HEK293 (cell line): ENCODE data around the gene CKLF.

Source experiments
- BCL11A ChIP-seq: fragments of 450-650 bp; formaldehyde crosslinking; IDR thresholded peaks from 2 replicates; pipeline ENCODE4 v1.5.1; 2016; ENCODE audit warnings: low read depth, missing biosample characterization, missing genetic modification characterization
- KLF1 ChIP-seq: fragments of 450-650 bp; formaldehyde crosslinking; IDR thresholded peaks from 2 replicates; pipeline ENCODE4 v1.5.1; 2016; ENCODE audit warnings: missing biosample characterization, missing genetic modification characterization
- KLF7 ChIP-seq: fragments of 450-650 bp; formaldehyde crosslinking; IDR thresholded peaks from 2 replicates; pipeline ENCODE4 v1.5.1; 2016; ENCODE audit warnings: missing biosample characterization, missing genetic modification characterization, borderline replicate concordance
- MYNN ChIP-seq: fragments of 450-650 bp; formaldehyde crosslinking; IDR thresholded peaks from 2 replicates; pipeline ENCODE4 v1.5.1; 2016; ENCODE audit warnings: missing biosample characterization, missing genetic modification characterization, borderline replicate concordance
- OVOL3 ChIP-seq: fragments of 450-650 bp; formaldehyde crosslinking; IDR thresholded peaks from 2 replicates; pipeline ENCODE4 v1.5.1; 2016; ENCODE audit warnings: missing biosample characterization, missing genetic modification characterization
- PRDM4 ChIP-seq: fragments of 450-650 bp; formaldehyde crosslinking; IDR thresholded peaks from 2 replicates; pipeline ENCODE4 v1.5.1; 2017; ENCODE audit warnings: missing biosample characterization, missing genetic modification characterization
- RBAK ChIP-seq: fragments of 450-650 bp; formaldehyde crosslinking; IDR thresholded peaks from 2 replicates; pipeline ENCODE4 v1.5.1; 2016; ENCODE audit warnings: missing biosample characterization, missing genetic modification characterization
- REPIN1 ChIP-seq: fragments of 450-650 bp; formaldehyde crosslinking; IDR thresholded peaks from 2 replicates; pipeline ENCODE4 v1.5.1; 2017; ENCODE audit warnings: missing biosample characterization, missing genetic modification characterization, low read depth
- SCRT2 ChIP-seq: fragments of 450-650 bp; formaldehyde crosslinking; IDR thresholded peaks from 2 replicates; pipeline ENCODE4 v1.5.1; 2016; ENCODE audit warnings: missing biosample characterization, missing genetic modification characterization
- TRIM28 ChIP-seq: IDR thresholded peaks from 2 replicates; pipeline ENCODE4 v1.6.1; 2011; ENCODE audit warnings: low read length, control low read depth, borderline replicate concordance
- YY2 ChIP-seq: fragments of 450-650 bp; formaldehyde crosslinking; IDR thresholded peaks from 2 replicates; pipeline ENCODE4 v1.5.1; 2016; ENCODE audit warnings: missing biosample characterization, missing genetic modification characterization
- ZBTB1 ChIP-seq: fragments of 450-650 bp; formaldehyde crosslinking; IDR thresholded peaks from 2 replicates; pipeline ENCODE4 v1.5.1; 2016; ENCODE audit warnings: missing biosample characterization, missing genetic modification characterization
- ZBTB7A ChIP-seq: fragments of 450-650 bp; formaldehyde crosslinking; IDR thresholded peaks from 2 replicates; pipeline ENCODE4 v1.5.1; 2016; ENCODE audit warnings: low read depth, missing biosample characterization, missing genetic modification characterization
- ZFP37 ChIP-seq: fragments of 450-650 bp; formaldehyde crosslinking; IDR thresholded peaks from 2 replicates; pipeline ENCODE4 v1.5.1; 2016; ENCODE audit warnings: missing biosample characterization, missing genetic modification characterization
- ZNF114 ChIP-seq: fragments of 450-650 bp; formaldehyde crosslinking; IDR thresholded peaks from 2 replicates; pipeline ENCODE4 v1.5.0; 2017; ENCODE audit warnings: missing biosample characterization, missing genetic modification characterization
- ZNF169 ChIP-seq: fragments of 450-650 bp; formaldehyde crosslinking; IDR thresholded peaks from 2 replicates; pipeline ENCODE4 v1.5.1; 2016; ENCODE audit warnings: missing biosample characterization, missing genetic modification characterization
- ZNF174 ChIP-seq: fragments of 450-650 bp; formaldehyde crosslinking; IDR thresholded peaks from 2 replicates; pipeline ENCODE4 v1.5.0; 2017; ENCODE audit warnings: missing biosample characterization, mild to moderate bottlenecking, missing genetic modification characterization
- ZNF175 ChIP-seq: fragments of 450-650 bp; formaldehyde crosslinking; IDR thresholded peaks from 2 replicates; pipeline ENCODE4 v1.5.1; 2016; ENCODE audit warnings: missing biosample characterization, missing genetic modification characterization
- ZNF19 ChIP-seq: fragments of 450-650 bp; formaldehyde crosslinking; IDR thresholded peaks from 2 replicates; pipeline ENCODE4; 2016; ENCODE audit warnings: missing biosample characterization, missing genetic modification characterization, low read depth
- ZNF2 ChIP-seq: fragments of 450-650 bp; formaldehyde crosslinking; IDR thresholded peaks from 2 replicates; pipeline ENCODE4 v1.5.1; 2016; ENCODE audit warnings: missing biosample characterization, missing genetic modification characterization
- ZNF266 ChIP-seq: fragments of 450-650 bp; formaldehyde crosslinking; IDR thresholded peaks from 2 replicates; pipeline ENCODE4 v1.5.1; 2016; ENCODE audit warnings: missing biosample characterization, missing genetic modification characterization, low read depth
- ZNF335 ChIP-seq: fragments of 450-650 bp; formaldehyde crosslinking; conservative IDR thresholded peaks from 2 replicates; pipeline ENCODE4 v1.5.1; 2016; ENCODE audit warnings: missing biosample characterization, missing genetic modification characterization
- ZNF350 ChIP-seq: fragments of 450-650 bp; formaldehyde crosslinking; IDR thresholded peaks from 2 replicates; pipeline ENCODE4 v1.5.0; 2017; ENCODE audit warnings: missing biosample characterization, mild to moderate bottlenecking, missing genetic modification characterization
- ZNF366 ChIP-seq: fragments of 450-650 bp; formaldehyde crosslinking; conservative IDR thresholded peaks from 2 replicates; pipeline ENCODE4 v1.5.1; 2016; ENCODE audit warnings: missing biosample characterization, missing genetic modification characterization
- ZNF391 ChIP-seq: fragments of 450-650 bp; formaldehyde crosslinking; IDR thresholded peaks from 2 replicates; pipeline ENCODE4 v1.5.1; 2016; ENCODE audit warnings: low read depth, missing biosample characterization, missing genetic modification characterization, borderline replicate concordance
- ZNF529 ChIP-seq: fragments of 450-650 bp; formaldehyde crosslinking; IDR thresholded peaks from 2 replicates; pipeline ENCODE4 v1.5.1; 2017; ENCODE audit warnings: missing genetic modification characterization, missing biosample characterization; ENCODE audit not compliant: insufficient replicate concordance
- ZNF621 ChIP-seq: fragments of 450-650 bp; formaldehyde crosslinking; IDR thresholded peaks from 2 replicates; pipeline ENCODE4 v1.5.1; 2017; ENCODE audit warnings: missing biosample characterization, missing genetic modification characterization
- ZNF624 ChIP-seq: fragments of 450-650 bp; formaldehyde crosslinking; IDR thresholded peaks from 2 replicates; pipeline ENCODE4 v1.5.1; 2017; ENCODE audit warnings: missing biosample characterization, missing genetic modification characterization
- ZNF791 ChIP-seq: fragments of 450-650 bp; formaldehyde crosslinking; IDR thresholded peaks from 2 replicates; pipeline ENCODE4 v1.5.1; 2016; ENCODE audit warnings: missing biosample characterization, missing genetic modification characterization
- TF ChIP-seq, protein P1 (sequence below): fragments of 450-650 bp; formaldehyde crosslinking; IDR thresholded peaks from 2 replicates; pipeline ENCODE4 v1.5.1; 2016; ENCODE audit warnings: missing biosample characterization, missing genetic modification characterization, low read depth
- TF ChIP-seq, protein P2 (sequence below): fragments of 450-650 bp; formaldehyde crosslinking; IDR thresholded peaks from 2 replicates; pipeline ENCODE4 v1.5.1; 2016; ENCODE audit warnings: missing biosample characterization, missing genetic modification characterization
- TF ChIP-seq, protein P3 (sequence below): fragments of 450-650 bp; formaldehyde crosslinking; conservative IDR thresholded peaks from 2 replicates; pipeline ENCODE4 v1.5.1; 2016; ENCODE audit warnings: low read depth, missing biosample characterization, missing genetic modification characterization

Gene CKLF

GRCh38 chr16:66549284-66550131, 2.9 kb upstream of the CKLF start, which contains the start of gene TK2 (continued):
- TF ChIP-seq BCL11A (tag by site-specific recombination) (no peak), KLF1 (tag by site-specific recombination) (0 out of 2 replicates have a peak, but pooled peaks have one; percentile 30), ZNF335 (peak; percentile 63), ZNF350 (no peak), SCRT2 (tag by site-specific recombination) (peak; percentile 91), ZFP37 (tag by site-specific recombination) (no peak), ZNF174 (no peak), ZNF621 (tag by site-specific recombination) (no peak), ZBTB7A (tag by site-specific recombination) (no peak), ZNF2 (no peak), ZNF391 (tag by site-specific recombination) (no peak), REPIN1 (tag by site-specific recombination) (no peak), TRIM28 (no peak), ZNF791 (tag by site-specific recombination) (no peak), ZNF114 (tag by site-specific recombination) (no peak), ZNF169 (tag by site-specific recombination) (no peak), MYNN (tag by site-specific recombination) (no peak), ZNF529 (tag by site-specific recombination) (no peak), ZNF175 (tag by site-specific recombination) (no peak), ZNF266 (tag by site-specific recombination) (no peak), ZNF366 (tag by site-specific recombination) (no peak), YY2 (tag by site-specific recombination) (0 out of 2 replicates have a peak, but pooled peaks have one; percentile 38), ZNF19 (tag by site-specific recombination) (no peak), KLF7 (no peak), ZBTB1 (tag by site-specific recombination) (no peak), RBAK (tag by site-specific recombination) (no peak), PRDM4 (tag by site-specific recombination) (no peak), OVOL3 (no peak), ZNF624 (tag by site-specific recombination) (no peak)
- TF ChIP-seq, protein P1, sequence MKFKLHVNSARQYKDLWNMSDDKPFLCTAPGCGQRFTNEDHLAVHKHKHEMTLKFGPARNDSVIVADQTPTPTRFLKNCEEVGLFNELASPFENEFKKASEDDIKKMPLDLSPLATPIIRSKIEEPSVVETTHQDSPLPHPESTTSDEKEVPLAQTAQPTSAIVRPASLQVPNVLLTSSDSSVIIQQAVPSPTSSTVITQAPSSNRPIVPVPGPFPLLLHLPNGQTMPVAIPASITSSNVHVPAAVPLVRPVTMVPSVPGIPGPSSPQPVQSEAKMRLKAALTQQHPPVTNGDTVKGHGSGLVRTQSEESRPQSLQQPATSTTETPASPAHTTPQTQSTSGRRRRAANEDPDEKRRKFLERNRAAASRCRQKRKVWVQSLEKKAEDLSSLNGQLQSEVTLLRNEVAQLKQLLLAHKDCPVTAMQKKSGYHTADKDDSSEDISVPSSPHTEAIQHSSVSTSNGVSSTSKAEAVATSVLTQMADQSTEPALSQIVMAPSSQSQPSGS (tag by site-specific recombination) = no peak
- TF ChIP-seq, protein P2, sequence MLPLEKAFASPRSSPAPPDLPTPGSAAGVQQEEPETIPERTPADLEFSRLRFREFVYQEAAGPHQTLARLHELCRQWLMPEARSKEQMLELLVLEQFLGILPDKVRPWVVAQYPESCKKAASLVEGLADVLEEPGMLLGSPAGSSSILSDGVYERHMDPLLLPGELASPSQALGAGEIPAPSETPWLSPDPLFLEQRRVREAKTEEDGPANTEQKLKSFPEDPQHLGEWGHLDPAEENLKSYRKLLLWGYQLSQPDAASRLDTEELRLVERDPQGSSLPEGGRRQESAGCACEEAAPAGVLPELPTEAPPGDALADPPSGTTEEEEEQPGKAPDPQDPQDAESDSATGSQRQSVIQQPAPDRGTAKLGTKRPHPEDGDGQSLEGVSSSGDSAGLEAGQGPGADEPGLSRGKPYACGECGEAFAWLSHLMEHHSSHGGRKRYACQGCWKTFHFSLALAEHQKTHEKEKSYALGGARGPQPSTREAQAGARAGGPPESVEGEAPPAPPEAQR (tag by site-specific recombination) = no peak
- TF ChIP-seq, protein P3, sequence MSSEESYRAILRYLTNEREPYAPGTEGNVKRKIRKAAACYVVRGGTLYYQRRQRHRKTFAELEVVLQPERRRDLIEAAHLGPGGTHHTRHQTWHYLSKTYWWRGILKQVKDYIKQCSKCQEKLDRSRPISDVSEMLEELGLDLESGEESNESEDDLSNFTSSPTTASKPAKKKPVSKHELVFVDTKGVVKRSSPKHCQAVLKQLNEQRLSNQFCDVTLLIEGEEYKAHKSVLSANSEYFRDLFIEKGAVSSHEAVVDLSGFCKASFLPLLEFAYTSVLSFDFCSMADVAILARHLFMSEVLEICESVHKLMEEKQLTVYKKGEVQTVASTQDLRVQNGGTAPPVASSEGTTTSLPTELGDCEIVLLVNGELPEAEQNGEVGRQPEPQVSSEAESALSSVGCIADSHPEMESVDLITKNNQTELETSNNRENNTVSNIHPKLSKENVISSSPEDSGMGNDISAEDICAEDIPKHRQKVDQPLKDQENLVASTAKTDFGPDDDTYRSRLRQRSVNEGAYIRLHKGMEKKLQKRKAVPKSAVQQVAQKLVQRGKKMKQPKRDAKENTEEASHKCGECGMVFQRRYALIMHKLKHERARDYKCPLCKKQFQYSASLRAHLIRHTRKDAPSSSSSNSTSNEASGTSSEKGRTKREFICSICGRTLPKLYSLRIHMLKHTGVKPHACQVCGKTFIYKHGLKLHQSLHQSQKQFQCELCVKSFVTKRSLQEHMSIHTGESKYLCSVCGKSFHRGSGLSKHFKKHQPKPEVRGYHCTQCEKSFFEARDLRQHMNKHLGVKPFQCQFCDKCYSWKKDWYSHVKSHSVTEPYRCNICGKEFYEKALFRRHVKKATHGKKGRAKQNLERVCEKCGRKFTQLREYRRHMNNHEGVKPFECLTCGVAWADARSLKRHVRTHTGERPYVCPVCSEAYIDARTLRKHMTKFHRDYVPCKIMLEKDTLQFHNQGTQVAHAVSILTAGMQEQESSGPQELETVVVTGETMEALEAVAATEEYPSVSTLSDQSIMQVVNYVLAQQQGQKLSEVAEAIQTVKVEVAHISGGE (tag by site-specific recombination) = peak; percentile 96
